ENCODE measurements around the gene PIGH.

GRCh38 chr14:67551123-67551522 is 48.9 kb downstream of the PIGH start:
- TF ChIP-seq, protein P1, sequence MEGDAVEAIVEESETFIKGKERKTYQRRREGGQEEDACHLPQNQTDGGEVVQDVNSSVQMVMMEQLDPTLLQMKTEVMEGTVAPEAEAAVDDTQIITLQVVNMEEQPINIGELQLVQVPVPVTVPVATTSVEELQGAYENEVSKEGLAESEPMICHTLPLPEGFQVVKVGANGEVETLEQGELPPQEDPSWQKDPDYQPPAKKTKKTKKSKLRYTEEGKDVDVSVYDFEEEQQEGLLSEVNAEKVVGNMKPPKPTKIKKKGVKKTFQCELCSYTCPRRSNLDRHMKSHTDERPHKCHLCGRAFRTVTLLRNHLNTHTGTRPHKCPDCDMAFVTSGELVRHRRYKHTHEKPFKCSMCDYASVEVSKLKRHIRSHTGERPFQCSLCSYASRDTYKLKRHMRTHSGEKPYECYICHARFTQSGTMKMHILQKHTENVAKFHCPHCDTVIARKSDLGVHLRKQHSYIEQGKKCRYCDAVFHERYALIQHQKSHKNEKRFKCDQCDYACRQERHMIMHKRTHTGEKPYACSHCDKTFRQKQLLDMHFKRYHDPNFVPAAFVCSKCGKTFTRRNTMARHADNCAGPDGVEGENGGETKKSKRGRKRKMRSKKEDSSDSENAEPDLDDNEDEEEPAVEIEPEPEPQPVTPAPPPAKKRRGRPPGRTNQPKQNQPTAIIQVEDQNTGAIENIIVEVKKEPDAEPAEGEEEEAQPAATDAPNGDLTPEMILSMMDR (IDR thresholded peaks at IDR 0.05; ENCODE audit: insufficient read depth, low read depth, low read length): no peak
- TF ChIP-seq EZH2 (IDR thresholded peaks at IDR 0.05; ENCODE audit: insufficient read depth, low read length): no peak
